WTC11 (cell line): ENCODE measurements around the gene RSBN1L. TPM values are rescaled to one million over a fixed set of nuclear protein-coding genes. Genes with fewer than 3 reads are reported as not detected.

ENCODE experiments used
- ATAC-seq: fragments of 200-7000 bp; cut with Tn5 transposase; 2 replicates; pipeline ENCODE4 v1.10.0; 2021; ENCODE audit warnings: mild to moderate bottlenecking, moderate library complexity
- CTCF ChIA-PET: fragments of 300-600 bp; sonication (Branson Sonifier 250); formaldehyde crosslinking; loops from one replicate; lab custom pipeline; 2021; ENCODE audit warnings: antibody characterized with exemption; lab: Charles Lee
- POLR2A ChIA-PET: fragments of 350-600 bp; sonication (Branson Sonifier 250); formaldehyde crosslinking; loops from one replicate; lab custom pipeline; 2021; ENCODE audit warnings: antibody characterized with exemption; lab: Charles Lee
- DNase-seq: peaks from one replicate; pipeline ENCODE4 v3.0.0; 2021; ENCODE audit warnings: low spot score
- H3K27ac Mint-ChIP-seq: 2 replicates; pipeline ENCODE4 v1.8.0; 2021; ENCODE audit warnings: mixed read lengths
- H3K27me3 Mint-ChIP-seq: 2 replicates; pipeline ENCODE4 v1.8.0; 2021; ENCODE audit warnings: low read depth, mild to moderate bottlenecking, moderate library complexity, mixed read lengths
- H3K36me3 Mint-ChIP-seq: 2 replicates; pipeline ENCODE4 v1.8.0; 2021; ENCODE audit warnings: mixed read lengths
- H3K4me1 Mint-ChIP-seq: 2 replicates; pipeline ENCODE4 v1.8.0; 2022; ENCODE audit warnings: mixed read lengths
- H3K4me3 Mint-ChIP-seq: 2 replicates; pipeline ENCODE4 v1.8.0; 2021; ENCODE audit warnings: mild to moderate bottlenecking, moderate library complexity, mixed read lengths
- H3K9me3 Mint-ChIP-seq: 2 replicates; pipeline ENCODE4 v1.8.0; 2021; ENCODE audit warnings: mixed read lengths
- AFF4 ChIP-seq: sonication (generic); formaldehyde crosslinking; IDR thresholded peaks from 2 replicates; pipeline ENCODE4 v1.8.1; 2023; ENCODE audit warnings: mild to moderate bottlenecking, missing genetic modification reagents, borderline replicate concordance
- ETV6 ChIP-seq: sonication (generic); formaldehyde crosslinking; IDR thresholded peaks from 2 replicates; pipeline ENCODE4 v1.8.1; 2022; ENCODE audit warnings: mild to moderate bottlenecking, missing genetic modification reagents
- FOXK1 ChIP-seq: sonication (generic); formaldehyde crosslinking; IDR thresholded peaks from 2 replicates; pipeline ENCODE4 v1.8.0; 2022; ENCODE audit warnings: mild to moderate bottlenecking, moderate library complexity, missing genetic modification reagents
- GTF2I ChIP-seq: fragments of 250-450 bp; sonication (Bioruptor Pico); conservative IDR thresholded peaks from 2 replicates; pipeline ENCODE4 v1.4.0; 2021; ENCODE audit warnings: mild to moderate bottlenecking
- JAZF1 ChIP-seq: fragments of 250-450 bp; sonication (Bioruptor Pico); IDR thresholded peaks from 2 replicates; pipeline ENCODE4 v1.9.0; 2021; ENCODE audit warnings: moderate library complexity, mild to moderate bottlenecking, inconsistent platforms
- MXD4 ChIP-seq: fragments of 250-450 bp; sonication (Bioruptor Pico); IDR thresholded peaks from 2 replicates; pipeline ENCODE4 v1.8.0; 2021; ENCODE audit warnings: mild to moderate bottlenecking, moderate library complexity, borderline replicate concordance
- NR1H2 ChIP-seq: sonication (generic); formaldehyde crosslinking; IDR thresholded peaks from 2 replicates; pipeline ENCODE4 v1.9.0; 2021; ENCODE audit warnings: mild to moderate bottlenecking, moderate library complexity, missing genetic modification reagents
- OVOL2 ChIP-seq: fragments of 250-450 bp; sonication (Bioruptor Pico); IDR thresholded peaks from 2 replicates; pipeline ENCODE4 v1.9.0; 2021; ENCODE audit warnings: mild to moderate bottlenecking, borderline replicate concordance
- SMAD4 ChIP-seq: sonication (generic); formaldehyde crosslinking; IDR thresholded peaks from 2 replicates; pipeline ENCODE4 v1.8.0; 2022; ENCODE audit warnings: mild to moderate bottlenecking, missing genetic modification reagents
- TEAD4 ChIP-seq: sonication (generic); formaldehyde crosslinking; IDR thresholded peaks from 2 replicates; pipeline ENCODE4 v1.8.0; 2022; ENCODE audit warnings: mild to moderate bottlenecking, missing genetic modification reagents
- ZBTB21 ChIP-seq: sonication (generic); formaldehyde crosslinking; IDR thresholded peaks from 2 replicates; pipeline ENCODE4 v1.8.1; 2023; ENCODE audit warnings: mild to moderate bottlenecking, missing genetic modification reagents, borderline replicate concordance
- ZBTB43 ChIP-seq: sonication (generic); formaldehyde crosslinking; IDR thresholded peaks from 2 replicates; pipeline ENCODE4 v1.8.1; 2023; ENCODE audit warnings: mild to moderate bottlenecking, missing genetic modification reagents
- ZNF121 ChIP-seq: sonication (generic); formaldehyde crosslinking; IDR thresholded peaks from 2 replicates; pipeline ENCODE4 v1.8.0; 2023; ENCODE audit warnings: missing genetic modification reagents
- ZNF219 ChIP-seq: sonication (generic); formaldehyde crosslinking; IDR thresholded peaks from 2 replicates; pipeline ENCODE4 v1.8.0; 2023; ENCODE audit warnings: missing genetic modification reagents, mild to moderate bottlenecking, borderline replicate concordance
- ZNF425 ChIP-seq: fragments of 250-450 bp; sonication (Bioruptor Pico); conservative IDR thresholded peaks from 2 replicates; pipeline ENCODE4 v1.9.0; 2021; ENCODE audit warnings: mild to moderate bottlenecking
- ZNF512 ChIP-seq: sonication (generic); formaldehyde crosslinking; IDR thresholded peaks from 2 replicates; pipeline ENCODE4 v1.8.1; 2022; ENCODE audit warnings: missing genetic modification reagents, borderline replicate concordance
- total RNA-seq: library from RNA; stranded (reverse); gene quantifications from 3 replicates; pipeline ENCODE4 v1.2.3, GENCODE V29; 2021

Gene RSBN1L
- total RNA-seq, 1 experiment from 2014 or later = 16.8 TPM

GRCh38 chr7:77770316-77770715 is 74.1 kb downstream of the RSBN1L start:
- no peaks in the 10 kb centered on the region for H3K9me3 Mint-ChIP-seq
- no peaks in the 10 kb centered on the region for H3K27me3 Mint-ChIP-seq
- ATAC-seq = no peak
- H3K4me3 Mint-ChIP-seq = no peak overlapping the region
- ChIA-PET CTCF (no interaction called here), POLR2A (no interaction called here)
- H3K36me3 Mint-ChIP-seq = peaks cover 14% of the 10 kb centered on the region
- H3K4me1 Mint-ChIP-seq = peaks cover 15% of the 10 kb centered on the region
- TF ChIP-seq OVOL2 (CRISPR knock-in tag) = no peak
- no peak for TF ChIP-seq TEAD4 (CRISPR knock-in tag)
- no peak for TF ChIP-seq ZBTB43 (CRISPR knock-in tag)
- TF ChIP-seq SMAD4 (CRISPR knock-in tag) = no peak
- TF ChIP-seq MXD4 = no peak
- TF ChIP-seq JAZF1 = no peak
- DNase-seq = no peak
- H3K27ac Mint-ChIP-seq = no peak overlapping the region

- Mint-ChIP-seq H3K27ac (no peak overlapping the region; the same call in 1 of the 2 replicates), H3K27me3 (no peaks in the 10 kb centered on the region)
- CTCF ChIA-PET = no interaction called here
These were observed 75.6 kb downstream of the RSBN1L start for GRCh38 chr7:77771901-77772300.

More at GRCh38 chr7:77771901-77772300, 75.6 kb downstream of the RSBN1L start:
- ATAC-seq = no peak
- no peak for TF ChIP-seq ETV6
- no peak for TF ChIP-seq NR1H2 (CRISPR knock-in tag)
- TF ChIP-seq ZNF219 (CRISPR knock-in tag) = no peak
- TF ChIP-seq GTF2I (CRISPR knock-in tag) = no peak
- no peak for TF ChIP-seq ZNF121 (CRISPR knock-in tag)
- no peak for TF ChIP-seq FOXK1 (CRISPR knock-in tag)
- no peak for TF ChIP-seq AFF4 (CRISPR knock-in tag)
- TF ChIP-seq ZNF512 (CRISPR knock-in tag) = no peak
- TF ChIP-seq ZNF425 (CRISPR knock-in tag) = no peak
- no peak for TF ChIP-seq ZBTB21 (CRISPR knock-in tag)
- DNase-seq = no peak
- H3K36me3 Mint-ChIP-seq = peaks cover 19% of the 10 kb centered on the region
- POLR2A ChIA-PET = no interaction called here
- H3K9me3 Mint-ChIP-seq = no peaks in the 10 kb centered on the region
- no peak overlapping the region for H3K4me3 Mint-ChIP-seq
- peaks cover 3% of the 10 kb centered on the region for H3K4me1 Mint-ChIP-seq
